Thymus (tissue), 14 donors: ENCODE data around the gene GALR3. TPM values are rescaled to one million over a fixed set of nuclear protein-coding genes. Genes with fewer than 3 reads are reported as not detected.

Source experiments
- DNase-seq, 9 donors: peaks; one replicate each; pipeline ENCODE4 v3.0.0-alpha.2; 2013; ENCODE audit warnings: low spot score in 9 of 9, low read depth in 6 of 9, missing footprints in 1 of 9
- H3K27ac ChIP-seq, 2 donors: one replicate each; pipeline ENCODE4 v1.5.1; 2013; ENCODE audit warnings: control low read depth in 1 of 2, low read depth in 1 of 2, low read length in 1 of 2, mild to moderate bottlenecking in 1 of 2, moderate library complexity in 1 of 2
- H3K27me3 ChIP-seq, 2 donors: one replicate each; pipeline ENCODE4 v1.5.1; 2013; ENCODE audit warnings: low read length in 1 of 2; ENCODE audit not compliant: control insufficient read depth in 2 of 2, insufficient read depth in 1 of 2
- H3K36me3 ChIP-seq, 2 donors: one replicate each; pipeline ENCODE4 v1.5.1; 2013; ENCODE audit warnings: low read length in 1 of 2, mild to moderate bottlenecking in 1 of 2, moderate library complexity in 1 of 2; ENCODE audit not compliant: control insufficient read depth in 2 of 2, insufficient read depth in 2 of 2
- H3K4me1 ChIP-seq, 2 donors: one replicate each; pipeline ENCODE4 v1.5.1; 2013; ENCODE audit warnings: low read length in 2 of 2; ENCODE audit not compliant: control insufficient read depth in 2 of 2, insufficient read depth in 2 of 2
- H3K4me3 ChIP-seq, 2 donors: one replicate each; pipeline ENCODE4 v1.5.1; 2013; ENCODE audit warnings: low read length in 2 of 2, control low read depth in 1 of 2, mild to moderate bottlenecking in 1 of 2
- H3K9me3 ChIP-seq, 2 donors: one replicate each; pipeline ENCODE4 v1.5.1; 2013; ENCODE audit warnings: low read length in 1 of 2, mild to moderate bottlenecking in 1 of 2; ENCODE audit not compliant: control insufficient read depth in 2 of 2, insufficient read depth in 1 of 2
- WGBS: extraction: QIAGEN DNeasy Blood & Tissue Kit; methylation state at CpG from one replicate; pipeline ENCODE4 v1.1.7; 2013; 5-methylcytosine and 5-hydroxymethylcytosine counted together
- long read RNA-seq, 10 donors: transcript quantifications; one replicate each; lab custom pipeline, GENCODE V29; 2026
- polyA plus RNA-seq: library from polyadenylated mRNA; stranded (reverse); fragments of 200-250 nt; gene quantifications from one replicate; pipeline ENCODE4 v1.2.3, GENCODE V29; 2013
- total RNA-seq: library from RNA; stranded (reverse); fragments of 120-200 nt; gene quantifications from one replicate; pipeline ENCODE4 v1.2.4, GENCODE V29; 2013
- donor health status: healthy.

GALR3 gene, protein sequence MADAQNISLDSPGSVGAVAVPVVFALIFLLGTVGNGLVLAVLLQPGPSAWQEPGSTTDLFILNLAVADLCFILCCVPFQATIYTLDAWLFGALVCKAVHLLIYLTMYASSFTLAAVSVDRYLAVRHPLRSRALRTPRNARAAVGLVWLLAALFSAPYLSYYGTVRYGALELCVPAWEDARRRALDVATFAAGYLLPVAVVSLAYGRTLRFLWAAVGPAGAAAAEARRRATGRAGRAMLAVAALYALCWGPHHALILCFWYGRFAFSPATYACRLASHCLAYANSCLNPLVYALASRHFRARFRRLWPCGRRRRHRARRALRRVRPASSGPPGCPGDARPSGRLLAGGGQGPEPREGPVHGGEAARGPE
- total RNA-seq (not detected), polyA plus RNA-seq (not detected)
- long read RNA-seq, donor 1: 0 reads
- long read RNA-seq, donor 2, partial matches to known transcripts: 38 of 38 reads
- long read RNA-seq, donor 2, other reads (novel, unspliced or antisense): 0 of 38 reads
- long read RNA-seq, donor 3: 0 reads
- long read RNA-seq, donor 4: 0 reads
- long read RNA-seq, donor 5: 0 reads
- long read RNA-seq, donor 6: 0 reads
- long read RNA-seq, donor 7: 0 reads
- long read RNA-seq, donor 8: 0 reads
- long read RNA-seq, donor 9: 0 reads
- long read RNA-seq, donor 10: 0 reads

DNA sequence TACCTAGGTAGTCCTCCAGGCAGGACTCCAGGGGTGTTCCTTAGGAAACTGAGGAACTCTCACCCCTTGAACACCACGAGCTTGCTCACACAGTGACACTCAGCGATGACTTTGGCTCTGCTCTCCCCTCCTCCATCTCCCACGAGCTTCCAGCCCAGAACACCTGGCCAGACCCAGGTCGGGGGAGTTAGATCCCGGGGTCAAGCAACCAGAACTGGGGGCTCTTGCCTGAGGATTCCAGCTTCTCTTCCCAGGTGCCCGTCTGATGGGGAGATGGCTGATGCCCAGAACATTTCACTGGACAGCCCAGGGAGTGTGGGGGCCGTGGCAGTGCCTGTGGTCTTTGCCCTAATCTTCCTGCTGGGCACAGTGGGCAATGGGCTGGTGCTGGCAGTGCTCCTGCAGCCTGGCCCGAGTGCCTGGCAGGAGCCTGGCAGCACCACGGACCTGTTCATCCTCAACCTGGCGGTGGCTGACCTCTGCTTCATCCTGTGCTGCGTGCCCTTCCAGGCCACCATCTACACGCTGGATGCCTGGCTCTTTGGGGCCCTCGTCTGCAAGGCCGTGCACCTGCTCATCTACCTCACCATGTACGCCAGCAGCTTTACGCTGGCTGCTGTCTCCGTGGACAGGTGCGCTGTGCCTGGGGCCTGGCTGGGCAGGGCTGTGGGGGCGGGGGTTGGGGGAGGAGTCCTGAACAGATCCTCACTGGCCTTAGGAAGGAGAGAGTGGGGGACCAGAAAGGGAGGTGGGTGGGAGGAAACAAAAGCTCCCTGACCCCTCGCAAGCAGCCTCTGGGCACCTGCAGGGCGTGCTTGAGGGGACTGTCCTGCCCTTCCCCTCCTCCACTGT, at the start of gene GALR3:
Gene GALR3, plus strand, starts transcription at position 249 of the 852 bp plus-strand sequence. Its CDS starts 25 bp downstream, at position 274.
- WGBS: 95% methylated on average over 21 of the region's 21 CpGs
- no peak within 1 kb of the TSS for H3K4me3 ChIP-seq
- no peak within 1 kb of the TSS for H3K27ac ChIP-seq
- H3K27me3 ChIP-seq: peaks cover 39 to 67% of the 10 kb centered on the region in 2 donors
- DNase-seq: no peak
- peaks cover 0 to 5% of the 10 kb centered on the region in 2 donors for H3K9me3 ChIP-seq
- H3K36me3 ChIP-seq: peaks cover 3% of the 10 kb centered on the region in 2 donors
- H3K4me1 ChIP-seq: peaks cover 7 to 9% of the 10 kb centered on the region in 2 donors

DNA sequence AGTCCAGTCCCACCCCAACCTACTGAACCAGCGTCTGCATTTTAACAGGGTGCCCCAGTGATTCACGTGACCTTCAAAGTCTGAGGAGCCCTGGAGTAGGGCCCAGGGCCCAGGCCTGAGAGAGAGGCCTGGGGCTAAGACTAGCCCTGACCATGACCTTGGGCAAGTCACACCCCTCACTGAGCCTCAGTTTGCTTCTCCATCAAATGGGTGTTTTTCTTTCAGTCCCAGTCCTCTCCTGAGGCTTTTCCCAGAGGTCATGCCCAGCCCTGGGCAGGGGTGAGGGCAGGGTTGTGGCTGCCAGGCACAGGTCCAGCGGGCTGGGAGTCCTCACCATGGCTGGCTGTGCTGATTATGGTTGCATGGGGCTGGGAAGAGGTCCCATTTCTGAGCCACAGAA, 48.5 kb upstream of the GALR3 start:
- Histone ChIP-seq H3K27me3 (no peaks in the 10 kb centered on the region), H3K27ac (no peak overlapping the region), H3K9me3 (no peaks in the 10 kb centered on the region), H3K4me3 (no peak overlapping the region), H3K4me1 (no peaks in the 10 kb centered on the region), H3K36me3 (peaks cover 32 to 35% of the 10 kb centered on the region in 2 donors)
- WGBS: 97% methylated on average over 3 of the region's 3 CpGs
- no peak for DNase-seq

DNA sequence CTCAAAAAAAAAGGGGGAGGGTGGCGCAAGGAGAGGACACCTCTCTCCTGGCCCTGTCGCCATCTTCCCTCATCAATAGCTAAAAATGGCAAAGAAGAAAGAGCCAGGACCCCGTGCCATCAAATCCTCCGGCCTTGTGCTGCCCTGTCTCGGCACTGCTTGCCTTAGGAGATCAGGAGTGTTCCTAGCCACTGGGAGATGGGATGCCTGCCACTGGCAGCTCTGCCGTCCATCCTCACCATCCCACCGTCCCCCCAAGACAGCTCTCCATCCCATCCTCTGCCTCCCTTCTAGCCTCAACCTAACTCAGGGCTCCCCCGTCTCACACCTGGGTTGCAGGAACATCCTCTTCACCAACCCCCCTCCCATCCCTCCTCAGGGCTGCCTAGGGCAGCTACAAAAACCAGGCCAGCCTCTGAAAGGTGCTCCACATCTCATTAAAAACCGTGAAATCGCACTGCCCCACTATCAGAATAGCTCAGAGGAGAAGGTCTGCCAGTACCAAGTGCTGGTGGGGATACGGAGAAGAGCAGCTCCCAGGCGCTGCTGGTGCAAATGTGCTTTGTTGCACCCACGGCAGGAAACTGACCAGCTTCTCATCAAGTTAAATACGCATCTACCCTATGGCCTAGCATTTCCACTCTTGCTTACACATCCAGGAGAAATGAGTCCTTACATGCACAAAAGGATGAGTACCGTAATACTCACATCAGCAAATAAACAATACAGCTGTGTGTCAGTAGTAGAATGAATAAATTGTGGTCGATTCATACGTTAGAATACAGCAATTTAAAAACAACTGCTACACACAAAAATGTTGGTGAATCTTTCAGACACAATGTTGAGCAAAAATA, 47.2 kb upstream of the GALR3 start:
- no peak overlapping the region for H3K4me3 ChIP-seq
- H3K27ac ChIP-seq: no peak overlapping the region
- DNase-seq: no peak
- WGBS: 93% methylated on average over 17 of the region's 17 CpGs
- H3K36me3 ChIP-seq: peaks cover 30 to 32% of the 10 kb centered on the region in 2 donors
- H3K9me3 ChIP-seq: no peaks in the 10 kb centered on the region
- no peaks in the 10 kb centered on the region for H3K4me1 ChIP-seq
- H3K27me3 ChIP-seq: no peaks in the 10 kb centered on the region

DNA sequence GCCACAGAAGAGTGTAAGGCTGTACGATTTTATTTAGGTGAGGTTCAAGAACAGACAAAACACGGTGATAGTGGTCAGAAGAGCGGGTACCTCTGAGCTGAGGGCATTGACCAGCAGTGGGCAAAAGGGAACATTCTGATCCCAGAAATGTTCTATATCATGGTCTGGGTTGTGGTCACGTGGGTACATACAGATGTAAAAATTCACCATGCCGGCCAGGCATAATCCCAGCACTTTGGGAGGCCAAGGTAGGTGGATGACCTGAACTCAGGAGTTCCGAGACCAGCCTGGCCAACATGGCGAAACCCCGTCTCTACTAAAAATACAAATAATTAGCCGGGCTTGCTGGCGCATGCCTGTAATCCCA, 46.6 kb upstream of the GALR3 start:
- DNase-seq: no peak
- no peaks in the 10 kb centered on the region for H3K27me3 ChIP-seq
- H3K4me1 ChIP-seq: no peaks in the 10 kb centered on the region
- 95% methylated on average over 10 of the region's 10 CpGs for WGBS
- H3K36me3 ChIP-seq: peaks cover 24 to 26% of the 10 kb centered on the region in 2 donors
- H3K9me3 ChIP-seq: no peaks in the 10 kb centered on the region
- H3K4me3 ChIP-seq: no peak overlapping the region
- H3K27ac ChIP-seq: no peak overlapping the region

DNA sequence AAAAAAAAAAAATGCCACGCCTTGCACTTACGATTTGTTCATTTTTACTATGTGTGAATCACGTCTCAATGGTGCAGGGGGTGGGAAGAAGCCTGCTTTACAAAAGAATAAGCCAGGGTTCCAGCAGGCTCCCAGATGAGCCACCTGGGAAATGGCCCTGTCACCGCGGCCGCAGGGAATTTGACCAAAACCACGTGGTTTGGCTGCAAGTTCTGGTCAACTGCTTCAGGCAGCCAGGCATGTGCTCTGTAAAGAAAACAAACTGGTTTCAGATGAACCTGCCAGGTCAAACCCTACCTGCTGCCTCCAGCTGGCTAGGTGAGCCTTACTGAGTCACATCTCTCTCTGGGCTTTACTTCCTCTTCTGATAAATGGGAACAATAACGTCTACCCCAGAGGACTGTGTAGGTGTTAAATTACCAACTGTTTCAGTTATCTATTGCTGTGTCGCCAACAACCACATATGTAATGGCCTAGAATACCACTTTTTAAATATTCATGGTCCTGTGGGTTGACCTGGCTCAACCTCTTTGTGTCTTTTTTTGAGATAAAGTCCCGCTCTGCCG, 46.0 kb upstream of the GALR3 start:
- Histone ChIP-seq H3K4me3 (no peak overlapping the region), H3K27ac (no peak overlapping the region), H3K4me1 (no peaks in the 10 kb centered on the region)

DNA sequence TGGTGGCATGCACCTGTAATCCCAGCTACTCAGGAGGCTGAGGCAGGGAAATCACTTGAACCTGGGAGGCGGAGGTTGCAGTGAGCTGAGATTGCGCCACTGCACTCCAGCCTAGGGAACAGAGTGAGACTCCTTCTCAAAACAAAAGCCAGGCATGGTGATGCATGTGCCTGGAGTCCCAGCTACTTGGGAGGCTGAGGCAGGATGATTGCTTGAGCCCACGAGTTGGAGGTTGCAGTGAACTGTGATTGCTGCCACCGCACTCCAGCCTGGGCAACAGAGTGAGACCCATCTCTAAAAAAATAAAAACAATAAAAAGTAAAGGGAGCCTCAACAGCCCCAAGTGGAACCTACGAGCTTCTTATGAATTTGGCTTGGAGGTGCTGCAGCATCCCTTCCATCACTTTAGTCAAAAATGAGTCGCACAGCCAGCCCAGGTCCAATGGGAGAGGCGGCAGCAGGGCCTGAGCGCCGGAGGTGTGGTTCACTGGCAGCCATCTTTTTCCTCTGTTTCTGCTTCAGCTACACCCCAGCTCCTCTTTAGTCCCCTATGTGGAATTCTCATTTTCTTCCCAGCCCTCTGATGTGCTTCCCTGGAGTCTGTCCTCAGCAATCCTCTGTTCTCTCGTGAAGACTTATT, 44.7 kb upstream of the GALR3 start:
- Histone ChIP-seq H3K4me1 (no peaks in the 10 kb centered on the region), H3K9me3 (no peaks in the 10 kb centered on the region), H3K4me3 (no peak overlapping the region), H3K27me3 (no peaks in the 10 kb centered on the region), H3K36me3 (peaks cover 6 to 12% of the 10 kb centered on the region in 2 donors), H3K27ac (no peak overlapping the region)
- DNase-seq: no peak
- 97% methylated on average over 10 of the region's 10 CpGs for WGBS

More for the DNA sequence above, 46.0 kb upstream of the GALR3 start:
- Histone ChIP-seq H3K36me3 (peaks cover 18 to 20% of the 10 kb centered on the region in 2 donors), H3K9me3 (no peaks in the 10 kb centered on the region), H3K27me3 (no peaks in the 10 kb centered on the region)
- 86% methylated on average over 11 of the region's 11 CpGs for WGBS
- no peak for DNase-seq

DNA sequence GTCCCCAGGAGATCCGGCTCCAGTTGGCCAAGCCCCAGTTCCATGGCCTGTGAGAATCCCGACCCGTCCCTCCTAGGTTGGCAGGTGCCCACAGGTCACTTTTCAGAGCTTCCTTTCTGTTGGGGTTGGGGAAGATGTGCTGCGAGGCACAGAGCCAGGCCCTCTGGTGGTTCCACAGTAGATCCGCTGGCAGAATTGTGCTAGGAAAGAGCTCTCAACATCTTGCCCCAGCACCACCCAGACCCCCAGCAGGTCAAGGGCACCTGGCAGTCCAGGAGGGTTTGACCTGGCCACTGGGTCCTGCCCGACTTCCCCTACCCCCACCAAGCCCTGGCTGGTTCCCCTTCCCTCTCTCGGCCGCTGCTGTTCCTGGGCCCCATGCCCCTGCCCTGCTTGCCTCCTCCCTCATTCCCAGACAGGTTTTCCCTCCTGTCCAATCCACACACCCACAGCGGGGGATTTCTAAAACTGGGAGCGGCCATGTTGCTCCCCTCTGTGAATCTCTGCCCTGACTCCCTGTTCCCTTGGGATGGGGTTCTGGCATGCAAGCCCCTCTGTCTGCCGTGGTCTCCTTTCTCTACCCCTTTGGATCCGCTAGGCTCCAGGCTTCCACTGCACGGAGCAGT, 41.6 kb upstream of the GALR3 start:
- no peak overlapping the region for H3K27ac ChIP-seq
- no peak overlapping the region for H3K4me3 ChIP-seq
- no peaks in the 10 kb centered on the region for H3K27me3 ChIP-seq
- WGBS: 93% methylated on average over 13 of the region's 13 CpGs
- no peaks in the 10 kb centered on the region for H3K36me3 ChIP-seq
- H3K4me1 ChIP-seq: no peaks in the 10 kb centered on the region
- no peak for DNase-seq
- H3K9me3 ChIP-seq: no peaks in the 10 kb centered on the region
